ENCODE measurements around the gene CIZ1.
"Not testable (repeated sequence)": the region's sequence is repeated elsewhere in the genome, so short reads cannot be mapped to it uniquely, and the experiment has no call there.

DNA sequence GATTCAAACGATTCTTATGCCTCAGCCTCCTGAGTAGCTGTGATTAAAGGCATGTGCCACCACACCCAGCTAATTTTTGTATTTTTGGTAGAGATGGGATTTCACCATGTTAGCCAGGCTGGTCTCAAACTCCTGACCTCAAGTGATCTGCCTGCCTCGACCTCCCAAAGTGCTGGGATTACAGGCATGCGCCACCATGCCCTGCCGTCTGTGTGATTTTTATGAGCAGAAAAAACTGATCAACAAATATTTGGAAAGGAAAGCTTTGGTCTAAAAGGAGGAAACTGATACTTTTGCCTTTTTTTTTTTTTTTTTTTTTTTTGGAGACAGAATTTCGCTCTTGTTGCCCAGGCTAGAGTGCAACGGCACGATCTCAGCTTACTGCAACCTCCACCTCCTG is 39.5 kb upstream of the CIZ1 start:
- not testable (repeated sequence) for TF ChIP-seq RAD21 (conservative IDR thresholded peaks at IDR 0.05 in 1 of 2, IDR thresholded peaks at IDR 0.05 in 1 of 2); EP300 (IDR thresholded peaks at IDR 0.05); NR3C1 (IDR thresholded peaks at IDR 0.05); CBX2 (IDR thresholded peaks at IDR 0.05; ENCODE audit: borderline replicate concordance, low read depth); MAFK (IDR thresholded peaks at IDR 0.05; ENCODE audit: partially characterized antibody); MYC (IDR thresholded peaks at IDR 0.05; ENCODE audit: borderline replicate concordance, low read length); ZFP36 (IDR thresholded peaks at IDR 0.05; ENCODE audit: borderline replicate concordance, partially characterized antibody); RFX5 (IDR thresholded peaks at IDR 0.05); JUN (IDR thresholded peaks at IDR 0.05)
- TF ChIP-seq, protein P1, sequence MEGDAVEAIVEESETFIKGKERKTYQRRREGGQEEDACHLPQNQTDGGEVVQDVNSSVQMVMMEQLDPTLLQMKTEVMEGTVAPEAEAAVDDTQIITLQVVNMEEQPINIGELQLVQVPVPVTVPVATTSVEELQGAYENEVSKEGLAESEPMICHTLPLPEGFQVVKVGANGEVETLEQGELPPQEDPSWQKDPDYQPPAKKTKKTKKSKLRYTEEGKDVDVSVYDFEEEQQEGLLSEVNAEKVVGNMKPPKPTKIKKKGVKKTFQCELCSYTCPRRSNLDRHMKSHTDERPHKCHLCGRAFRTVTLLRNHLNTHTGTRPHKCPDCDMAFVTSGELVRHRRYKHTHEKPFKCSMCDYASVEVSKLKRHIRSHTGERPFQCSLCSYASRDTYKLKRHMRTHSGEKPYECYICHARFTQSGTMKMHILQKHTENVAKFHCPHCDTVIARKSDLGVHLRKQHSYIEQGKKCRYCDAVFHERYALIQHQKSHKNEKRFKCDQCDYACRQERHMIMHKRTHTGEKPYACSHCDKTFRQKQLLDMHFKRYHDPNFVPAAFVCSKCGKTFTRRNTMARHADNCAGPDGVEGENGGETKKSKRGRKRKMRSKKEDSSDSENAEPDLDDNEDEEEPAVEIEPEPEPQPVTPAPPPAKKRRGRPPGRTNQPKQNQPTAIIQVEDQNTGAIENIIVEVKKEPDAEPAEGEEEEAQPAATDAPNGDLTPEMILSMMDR (IDR thresholded peaks at IDR 0.05), result not testable (repeated sequence)
- TF ChIP-seq, protein P2, sequence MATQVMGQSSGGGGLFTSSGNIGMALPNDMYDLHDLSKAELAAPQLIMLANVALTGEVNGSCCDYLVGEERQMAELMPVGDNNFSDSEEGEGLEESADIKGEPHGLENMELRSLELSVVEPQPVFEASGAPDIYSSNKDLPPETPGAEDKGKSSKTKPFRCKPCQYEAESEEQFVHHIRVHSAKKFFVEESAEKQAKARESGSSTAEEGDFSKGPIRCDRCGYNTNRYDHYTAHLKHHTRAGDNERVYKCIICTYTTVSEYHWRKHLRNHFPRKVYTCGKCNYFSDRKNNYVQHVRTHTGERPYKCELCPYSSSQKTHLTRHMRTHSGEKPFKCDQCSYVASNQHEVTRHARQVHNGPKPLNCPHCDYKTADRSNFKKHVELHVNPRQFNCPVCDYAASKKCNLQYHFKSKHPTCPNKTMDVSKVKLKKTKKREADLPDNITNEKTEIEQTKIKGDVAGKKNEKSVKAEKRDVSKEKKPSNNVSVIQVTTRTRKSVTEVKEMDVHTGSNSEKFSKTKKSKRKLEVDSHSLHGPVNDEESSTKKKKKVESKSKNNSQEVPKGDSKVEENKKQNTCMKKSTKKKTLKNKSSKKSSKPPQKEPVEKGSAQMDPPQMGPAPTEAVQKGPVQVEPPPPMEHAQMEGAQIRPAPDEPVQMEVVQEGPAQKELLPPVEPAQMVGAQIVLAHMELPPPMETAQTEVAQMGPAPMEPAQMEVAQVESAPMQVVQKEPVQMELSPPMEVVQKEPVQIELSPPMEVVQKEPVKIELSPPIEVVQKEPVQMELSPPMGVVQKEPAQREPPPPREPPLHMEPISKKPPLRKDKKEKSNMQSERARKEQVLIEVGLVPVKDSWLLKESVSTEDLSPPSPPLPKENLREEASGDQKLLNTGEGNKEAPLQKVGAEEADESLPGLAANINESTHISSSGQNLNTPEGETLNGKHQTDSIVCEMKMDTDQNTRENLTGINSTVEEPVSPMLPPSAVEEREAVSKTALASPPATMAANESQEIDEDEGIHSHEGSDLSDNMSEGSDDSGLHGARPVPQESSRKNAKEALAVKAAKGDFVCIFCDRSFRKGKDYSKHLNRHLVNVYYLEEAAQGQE (IDR thresholded peaks at IDR 0.05), result not testable (repeated sequence)
- TF ChIP-seq, protein P3, sequence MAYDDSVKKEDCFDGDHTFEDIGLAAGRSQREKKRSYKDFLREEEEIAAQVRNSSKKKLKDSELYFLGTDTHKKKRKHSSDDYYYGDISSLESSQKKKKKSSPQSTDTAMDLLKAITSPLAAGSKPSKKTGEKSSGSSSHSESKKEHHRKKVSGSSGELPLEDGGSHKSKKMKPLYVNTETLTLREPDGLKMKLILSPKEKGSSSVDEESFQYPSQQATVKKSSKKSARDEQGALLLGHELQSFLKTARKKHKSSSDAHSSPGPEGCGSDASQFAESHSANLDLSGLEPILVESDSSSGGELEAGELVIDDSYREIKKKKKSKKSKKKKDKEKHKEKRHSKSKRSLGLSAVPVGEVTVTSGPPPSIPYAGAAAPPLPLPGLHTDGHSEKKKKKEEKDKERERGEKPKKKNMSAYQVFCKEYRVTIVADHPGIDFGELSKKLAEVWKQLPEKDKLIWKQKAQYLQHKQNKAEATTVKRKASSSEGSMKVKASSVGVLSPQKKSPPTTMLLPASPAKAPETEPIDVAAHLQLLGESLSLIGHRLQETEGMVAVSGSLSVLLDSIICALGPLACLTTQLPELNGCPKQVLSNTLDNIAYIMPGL (CRISPR knock-in tag; IDR thresholded peaks at IDR 0.05; ENCODE audit: borderline replicate concordance), result not testable (repeated sequence)
- TF ChIP-seq, protein P4, sequence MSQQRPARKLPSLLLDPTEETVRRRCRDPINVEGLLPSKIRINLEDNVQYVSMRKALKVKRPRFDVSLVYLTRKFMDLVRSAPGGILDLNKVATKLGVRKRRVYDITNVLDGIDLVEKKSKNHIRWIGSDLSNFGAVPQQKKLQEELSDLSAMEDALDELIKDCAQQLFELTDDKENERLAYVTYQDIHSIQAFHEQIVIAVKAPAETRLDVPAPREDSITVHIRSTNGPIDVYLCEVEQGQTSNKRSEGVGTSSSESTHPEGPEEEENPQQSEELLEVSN (IDR thresholded peaks at IDR 0.05; ENCODE audit: borderline replicate concordance, low read depth), result not testable (repeated sequence)
- TF ChIP-seq, protein P5, sequence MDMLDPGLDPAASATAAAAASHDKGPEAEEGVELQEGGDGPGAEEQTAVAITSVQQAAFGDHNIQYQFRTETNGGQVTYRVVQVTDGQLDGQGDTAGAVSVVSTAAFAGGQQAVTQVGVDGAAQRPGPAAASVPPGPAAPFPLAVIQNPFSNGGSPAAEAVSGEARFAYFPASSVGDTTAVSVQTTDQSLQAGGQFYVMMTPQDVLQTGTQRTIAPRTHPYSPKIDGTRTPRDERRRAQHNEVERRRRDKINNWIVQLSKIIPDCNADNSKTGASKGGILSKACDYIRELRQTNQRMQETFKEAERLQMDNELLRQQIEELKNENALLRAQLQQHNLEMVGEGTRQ (IDR thresholded peaks at IDR 0.05), result not testable (repeated sequence)
